ENCODE results near the gene KAZN.

The KAZN gene

DNA sequence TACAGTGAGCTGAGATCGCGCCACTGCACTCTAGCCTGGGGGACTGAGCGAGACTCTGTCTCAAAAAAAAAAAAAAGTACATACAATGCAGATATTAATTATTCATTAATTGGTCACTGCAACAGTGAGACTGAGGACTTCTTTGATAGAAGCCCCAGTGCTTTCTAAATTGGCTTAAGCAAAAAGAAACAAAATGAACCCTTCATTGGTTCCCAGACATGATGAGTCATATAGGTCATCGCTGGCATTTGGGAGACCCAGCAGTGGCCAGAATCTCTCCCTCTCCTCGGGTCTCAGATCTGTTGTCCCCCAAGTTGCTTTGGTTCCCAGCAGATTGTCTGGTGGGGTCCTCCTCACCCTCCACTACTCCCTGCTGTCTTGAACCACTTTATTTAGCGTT lies 144.9 kb downstream of the KAZN start:
- TF ChIP-seq, protein P1, sequence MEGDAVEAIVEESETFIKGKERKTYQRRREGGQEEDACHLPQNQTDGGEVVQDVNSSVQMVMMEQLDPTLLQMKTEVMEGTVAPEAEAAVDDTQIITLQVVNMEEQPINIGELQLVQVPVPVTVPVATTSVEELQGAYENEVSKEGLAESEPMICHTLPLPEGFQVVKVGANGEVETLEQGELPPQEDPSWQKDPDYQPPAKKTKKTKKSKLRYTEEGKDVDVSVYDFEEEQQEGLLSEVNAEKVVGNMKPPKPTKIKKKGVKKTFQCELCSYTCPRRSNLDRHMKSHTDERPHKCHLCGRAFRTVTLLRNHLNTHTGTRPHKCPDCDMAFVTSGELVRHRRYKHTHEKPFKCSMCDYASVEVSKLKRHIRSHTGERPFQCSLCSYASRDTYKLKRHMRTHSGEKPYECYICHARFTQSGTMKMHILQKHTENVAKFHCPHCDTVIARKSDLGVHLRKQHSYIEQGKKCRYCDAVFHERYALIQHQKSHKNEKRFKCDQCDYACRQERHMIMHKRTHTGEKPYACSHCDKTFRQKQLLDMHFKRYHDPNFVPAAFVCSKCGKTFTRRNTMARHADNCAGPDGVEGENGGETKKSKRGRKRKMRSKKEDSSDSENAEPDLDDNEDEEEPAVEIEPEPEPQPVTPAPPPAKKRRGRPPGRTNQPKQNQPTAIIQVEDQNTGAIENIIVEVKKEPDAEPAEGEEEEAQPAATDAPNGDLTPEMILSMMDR (IDR thresholded peaks at IDR 0.05; ENCODE audit: low read length, missing control alignments): no peak
- no peak overlapping the region for H3K4me3 ChIP-seq (replicated peaks; ENCODE audit: low read depth, low read length)
- DNase-seq (ENCODE audit: low read depth): no peak

DNA sequence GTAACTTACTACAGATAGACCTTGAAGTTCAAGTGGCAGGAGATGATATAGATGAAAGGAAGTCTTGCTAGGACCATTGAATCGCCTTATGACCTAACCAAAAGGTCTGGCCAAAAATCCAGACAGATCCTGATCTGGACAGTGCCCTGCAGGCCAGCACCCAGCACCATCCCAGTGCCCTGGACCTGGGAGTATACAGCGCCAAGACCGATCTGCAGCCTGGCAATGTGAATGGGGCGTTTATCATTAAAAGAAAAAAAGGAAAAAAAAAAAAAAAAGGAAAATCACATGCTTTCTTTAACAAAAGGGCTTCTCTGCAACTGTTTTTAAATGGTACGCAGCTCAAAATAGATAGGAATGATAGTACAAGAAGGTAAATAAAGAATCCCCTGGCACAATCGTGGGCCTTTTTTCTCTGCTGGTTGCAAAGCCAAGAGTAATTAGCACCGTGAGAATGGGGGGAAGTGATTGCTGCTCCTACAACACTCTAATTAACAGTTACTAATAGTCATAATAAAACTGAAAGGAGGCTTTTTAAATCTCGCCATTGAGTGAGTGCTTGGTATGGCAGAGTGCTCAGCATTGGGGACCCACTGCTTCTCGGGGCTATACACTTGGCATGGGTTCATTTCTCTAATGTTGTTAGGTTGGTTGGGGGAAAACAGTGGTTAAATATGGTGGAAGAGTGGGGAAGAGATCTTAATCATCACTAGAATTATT lies 146.7 kb downstream of the KAZN start:
- TF ChIP-seq, protein P1 (IDR thresholded peaks at IDR 0.05; ENCODE audit: low read length, missing control alignments): no peak
- no peak for DNase-seq (ENCODE audit: low read depth)
- H3K4me3 ChIP-seq (replicated peaks; ENCODE audit: low read depth, low read length): no peak overlapping the region

- H3K4me3 ChIP-seq (replicated peaks; ENCODE audit: low read depth, low read length): no peak overlapping the region
- DNase-seq (ENCODE audit: low read depth): no peak
- TF ChIP-seq, protein P1 (IDR thresholded peaks at IDR 0.05; ENCODE audit: low read length, missing control alignments): no peak
These were observed 147.3 kb downstream of the KAZN start for GRCh38 chr1:14745789-14746188.

- DNase-seq (ENCODE audit: low read depth): no peak
- TF ChIP-seq, protein P1 (IDR thresholded peaks at IDR 0.05; ENCODE audit: low read length, missing control alignments): no peak
- no peak overlapping the region for H3K4me3 ChIP-seq (replicated peaks; ENCODE audit: low read depth, low read length)
These were observed 147.9 kb downstream of the KAZN start for GRCh38 chr1:14746393-14746792.

DNA sequence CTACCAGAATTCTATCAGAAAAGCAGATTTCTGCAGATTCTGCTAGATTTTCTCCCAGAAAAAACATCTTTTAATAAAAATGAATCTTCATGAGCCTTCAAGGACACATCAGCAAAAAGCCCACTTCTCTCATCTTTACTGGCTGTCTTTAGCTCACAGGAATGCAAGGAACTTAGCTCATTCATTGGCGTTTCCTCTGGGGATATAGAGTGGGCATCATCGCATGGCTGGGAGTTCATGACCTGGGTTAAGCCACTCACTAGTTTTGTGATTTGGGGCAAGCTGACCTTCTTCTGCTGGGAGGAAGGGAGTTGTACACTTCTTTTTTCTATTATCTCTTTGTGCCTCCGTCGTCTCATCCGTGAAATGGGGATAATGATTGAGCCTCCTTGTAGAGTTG lies 149.7 kb downstream of the KAZN start:
- DNase-seq (ENCODE audit: low read depth): no peak
- no peak overlapping the region for H3K4me3 ChIP-seq (replicated peaks; ENCODE audit: low read depth, low read length)
- TF ChIP-seq, protein P1 (IDR thresholded peaks at IDR 0.05; ENCODE audit: low read length, missing control alignments): no peak

GRCh38 chr1:14748977-14749376 lies 150.5 kb downstream of the KAZN start:
- TF ChIP-seq, protein P1 (IDR thresholded peaks at IDR 0.05; ENCODE audit: low read length, missing control alignments): no peak
- H3K4me3 ChIP-seq (replicated peaks; ENCODE audit: low read depth, low read length): no peak overlapping the region
- no peak for DNase-seq (ENCODE audit: low read depth)

DNA sequence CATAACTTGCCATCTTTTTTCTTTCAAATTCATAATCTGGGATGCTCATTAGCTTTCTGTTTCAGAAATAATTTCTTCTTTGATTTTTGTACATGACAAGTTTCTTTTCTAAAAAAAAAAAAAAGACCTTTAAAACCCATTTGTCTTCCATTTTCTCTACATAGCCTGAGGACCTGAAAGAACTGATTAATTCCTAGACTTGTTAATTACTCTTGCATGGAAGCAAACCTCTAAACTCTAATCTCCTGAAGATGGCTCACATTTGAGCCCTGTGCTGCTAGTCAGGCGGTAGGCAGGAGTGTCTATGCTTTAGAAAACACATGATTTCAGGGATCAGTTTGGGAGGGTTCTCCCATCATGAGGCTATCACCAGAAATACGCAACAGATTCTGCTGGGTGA lies 152.0 kb downstream of the KAZN start:
- TF ChIP-seq, protein P1 (IDR thresholded peaks at IDR 0.05; ENCODE audit: low read length, missing control alignments): no peak
- no peak for DNase-seq (ENCODE audit: low read depth)
- H3K4me3 ChIP-seq (replicated peaks; ENCODE audit: low read depth, low read length): no peak overlapping the region

All from fibroblast of pulmonary artery (primary cell).